ENCODE results near the gene TRAF3IP1.
"Not testable (repeated sequence)": the region's sequence is repeated elsewhere in the genome, so short reads cannot be mapped to it uniquely, and the experiment has no call there.

Gene TRAF3IP1

GRCh38 chr2:238425505-238425978 is 105.2 kb downstream of the TRAF3IP1 start:
- no peak for DNase-seq

- DNase-seq: peak in 6 of 56 donors; percentile 21 to 57 (median 54)
These were observed 105.8 kb downstream of the TRAF3IP1 start for GRCh38 chr2:238425979-238426567.

GRCh38 chr2:238426568-238427434 is 106.5 kb downstream of the TRAF3IP1 start, which contains the start of gene ASB1:
Gene ASB1, plus strand, starts transcription at chr2:238426927. Its CDS starts 144 bp downstream, at chr2:238427071.
- DNase-seq: peak in 51 of 56 donors; percentile 28 to 92 (median 67)

- DNase-seq: no peak
These were observed 107.3 kb downstream of the TRAF3IP1 start for GRCh38 chr2:238427435-238428162.

GRCh38 chr2:238428866-238429265 is 108.5 kb downstream of the TRAF3IP1 start:
- DNase-seq: no peak

- no peak for DNase-seq
These were observed 110.5 kb downstream of the TRAF3IP1 start for GRCh38 chr2:238430781-238431180.

- DNase-seq: no peak
These were observed 111.1 kb downstream of the TRAF3IP1 start for GRCh38 chr2:238431456-238431855.

- no peak for DNase-seq
These were observed 113.1 kb downstream of the TRAF3IP1 start for GRCh38 chr2:238433300-238433915.

GRCh38 chr2:238433941-238434845 is 113.9 kb downstream of the TRAF3IP1 start:
- DNase-seq: no peak

GRCh38 chr2:238434846-238435751 is 114.8 kb downstream of the TRAF3IP1 start:
- no peak for DNase-seq

- DNase-seq: no peak
These were observed 115.4 kb downstream of the TRAF3IP1 start for GRCh38 chr2:238435752-238436096.

- peak in 11 of 56 donors; percentile 15 to 56 (median 25) for DNase-seq
These were observed 118.8 kb downstream of the TRAF3IP1 start for GRCh38 chr2:238438856-238439849.

- DNase-seq: no peak
These were observed 119.6 kb downstream of the TRAF3IP1 start for GRCh38 chr2:238439917-238440316.

- DNase-seq: no peak
These were observed 120.0 kb downstream of the TRAF3IP1 start for GRCh38 chr2:238440331-238440730.

- no peak for DNase-seq
These were observed 120.4 kb downstream of the TRAF3IP1 start for GRCh38 chr2:238440767-238441166.

GRCh38 chr2:238441262-238442114 is 121.2 kb downstream of the TRAF3IP1 start:
- no peak for DNase-seq

GRCh38 chr2:238442257-238442656 is 121.9 kb downstream of the TRAF3IP1 start:
- not testable (repeated sequence) for DNase-seq
